A549 (cell line): ENCODE measurements around the gene RASL10B. TPM values are rescaled to one million over a fixed set of nuclear protein-coding genes. Genes with fewer than 3 reads are reported as not detected.
A peak's percentile ranks its signal among the peaks of the same experiment; 100 is the strongest.

ENCODE experiments used
- ATAC-seq, 2 experiments: fragments of 200-7000 bp in 1 of 2; fragments of >200 bp in 1 of 2; cut with Nextera tagmentation in 1 of 2; cut with Tn5 transposase in 1 of 2; 3 replicates each; pipeline versions ENCODE4 v1.8.0 to v1.9.1; 2018 to 2020; ENCODE audit warnings: mild to moderate bottlenecking in 1 of 2, moderate library complexity in 1 of 2
- CTCF ChIA-PET: fragments of 300-600 bp; sonication (Branson Sonifier 250); formaldehyde crosslinking; extraction: SDS; loops from one replicate; lab custom pipeline; 2021; ENCODE audit warnings: antibody characterized with exemption, inconsistent platforms; lab: Yijun Ruan, JAX
- POLR2A ChIA-PET: fragments of 350-600 bp; formaldehyde crosslinking; extraction: SDS; loops from one replicate; lab custom pipeline; 2021; ENCODE audit warnings: antibody characterized with exemption, inconsistent platforms; lab: Yijun Ruan, JAX
- DNase-seq, 2 experiments: peaks; one replicate each; pipeline versions ENCODE4 v3.0.0 to v3.0.0-alpha.2; 2011 to 2016; ENCODE audit warnings: low read depth in 1 of 2, low spot score in 1 of 2
- FAIRE-seq: peaks from 2 replicates; lab custom pipeline; 2011; peaks lifted over from hg19 to GRCh38; lab: Jason Lieb, UNC
- H3K27ac ChIP-seq, 2 experiments: fragments of >200 bp; sonication (Bioruptor Twin); formaldehyde crosslinking; 3 replicates each; pipeline ENCODE4 v1.5.1; 2016 to 2017
- H3K4me1 ChIP-seq: fragments of >200 bp; sonication (Bioruptor Twin); formaldehyde crosslinking; 3 replicates; pipeline ENCODE4 v1.6.1; 2016
- H3K4me2 ChIP-seq: fragments of >200 bp; sonication (Bioruptor Twin); formaldehyde crosslinking; 3 replicates; pipeline ENCODE4 v1.6.1; 2016
- H3K4me3 ChIP-seq: fragments of >200 bp; sonication (Bioruptor Twin); formaldehyde crosslinking; 3 replicates; pipeline ENCODE4 v1.5.1; 2016
- H3K9me3 ChIP-seq: fragments of >200 bp; sonication (Bioruptor Twin); formaldehyde crosslinking; 3 replicates; pipeline ENCODE4 v1.6.1; 2016
- CBX2 ChIP-seq: fragments of 200-600 bp; sonication (generic); IDR thresholded peaks from 2 replicates; pipeline ENCODE4 v1.6.1; 2016; ENCODE audit warnings: low read depth, mild to moderate bottlenecking, borderline replicate concordance
- CEBPB ChIP-seq, 2 experiments: fragments of >200 bp in 1 of 2; sonication (Bioruptor Twin) in 1 of 2; formaldehyde crosslinking in 1 of 2; IDR thresholded peaks; 2 replicates each; pipeline ENCODE4 v1.6.1; 2012 to 2016
- CHD2 ChIP-seq: fragments of 150-350 bp; IDR thresholded peaks from 2 replicates; pipeline ENCODE4 v1.6.1; 2014; ENCODE audit warnings: low read length; ENCODE audit not compliant: partially characterized antibody
- CHD4 ChIP-seq: fragments of 200-600 bp; sonication (generic); IDR thresholded peaks from 2 replicates; pipeline ENCODE4 v1.6.1; 2016; ENCODE audit warnings: antibody characterized with exemption, mild to moderate bottlenecking, borderline replicate concordance
- EHF ChIP-seq: fragments of 250-450 bp; sonication (Bioruptor Pico); IDR thresholded peaks from 2 replicates; pipeline ENCODE4 v1.5.0; 2020; ENCODE audit warnings: mild to moderate bottlenecking
- EHMT2 ChIP-seq: fragments of 200-600 bp; sonication (generic); IDR thresholded peaks from 2 replicates; pipeline ENCODE4 v1.6.1; 2016; ENCODE audit warnings: antibody characterized with exemption, low read depth, mild to moderate bottlenecking, moderate library complexity
- FOSL2 ChIP-seq, 2 experiments: fragments of 450-650 bp in 1 of 2; fragments of >200 bp in 1 of 2; sonication (Bioruptor Twin) in 1 of 2; formaldehyde crosslinking; IDR thresholded peaks; 2 replicates each; pipeline versions ENCODE4 v1.5.0 to v1.6.1; 2016 to 2020; ENCODE audit warnings: mild to moderate bottlenecking in 1 of 2, moderate library complexity in 1 of 2
- HES2 ChIP-seq: fragments of >200 bp; sonication (Bioruptor Twin); formaldehyde crosslinking; IDR thresholded peaks from 2 replicates; pipeline ENCODE4 v1.6.1; 2016
- HOXA7 ChIP-seq: fragments of 250-450 bp; sonication (Bioruptor Pico); IDR thresholded peaks from 2 replicates; pipeline ENCODE4 v1.5.0; 2020; ENCODE audit warnings: mild to moderate bottlenecking, moderate library complexity
- HOXB13 ChIP-seq: fragments of 250-450 bp; sonication (Bioruptor Pico); IDR thresholded peaks from 2 replicates; pipeline ENCODE4 v1.5.0; 2020; ENCODE audit warnings: low read depth, mild to moderate bottlenecking, moderate library complexity
- HOXB5 ChIP-seq: fragments of 250-450 bp; sonication (Bioruptor Pico); IDR thresholded peaks from 2 replicates; pipeline ENCODE4 v1.5.0; 2020; ENCODE audit warnings: mild to moderate bottlenecking, moderate library complexity
- KDM1A ChIP-seq: fragments of 200-600 bp; sonication (generic); IDR thresholded peaks from 2 replicates; pipeline ENCODE4 v1.6.1; 2016; ENCODE audit warnings: low read depth, mild to moderate bottlenecking
- MYC ChIP-seq: IDR thresholded peaks from 2 replicates; pipeline ENCODE4 v1.6.1; 2012; ENCODE audit warnings: mild to moderate bottlenecking, inconsistent platforms, low read length, improper control_type of control experiment, borderline replicate concordance
- NFE2L2 ChIP-seq: fragments of 150-350 bp; conservative IDR thresholded peaks from 2 replicates; pipeline ENCODE4 v1.6.1; 2014; ENCODE audit warnings: low read length
- NPAS2 ChIP-seq: fragments of 250-450 bp; sonication (Bioruptor Pico); IDR thresholded peaks from 2 replicates; pipeline ENCODE4 v1.8.0; 2022; ENCODE audit warnings: mild to moderate bottlenecking, moderate library complexity, borderline replicate concordance
- RNF2 ChIP-seq: fragments of 200-600 bp; sonication (generic); IDR thresholded peaks from 2 replicates; pipeline ENCODE4 v1.6.1; 2016; ENCODE audit warnings: low read depth, mild to moderate bottlenecking, antibody characterized with exemption, moderate library complexity, borderline replicate concordance
- SMC3 ChIP-seq: fragments of >200 bp; sonication (Bioruptor Twin); formaldehyde crosslinking; IDR thresholded peaks from 3 replicates; pipeline ENCODE4 v1.6.1; 2018; ENCODE audit warnings: inconsistent platforms
- TFCP2L1 ChIP-seq: fragments of 250-450 bp; sonication (Bioruptor Pico); IDR thresholded peaks from 2 replicates; pipeline ENCODE4 v1.5.0; 2021; ENCODE audit warnings: mild to moderate bottlenecking
- TP53 ChIP-seq: fragments of 250-450 bp; sonication (Bioruptor Pico); IDR thresholded peaks from 2 replicates; pipeline ENCODE4 v1.5.0; 2021; ENCODE audit warnings: mild to moderate bottlenecking, moderate library complexity
- ZNF302 ChIP-seq: fragments of 250-450 bp; sonication (Bioruptor Pico); IDR thresholded peaks from 2 replicates; pipeline ENCODE4 v1.9.0; 2021; ENCODE audit warnings: inconsistent platforms, mild to moderate bottlenecking, moderate library complexity
- WGBS: methylation state at CpG from one replicate; pipeline ENCODE4 v1.1.6; 2017; ENCODE audit errors: missing lambda C conversion rate; 5-methylcytosine and 5-hydroxymethylcytosine counted together
- polyA plus RNA-seq, 4 experiments: library from polyadenylated mRNA; depleted of rRNA in 3 of 4; stranded (reverse); fragments of >200 nt; fragmentation: RNase III in 1 of 4; extraction: RNeasy Plus Mini Kit Qiagen cat#74134 plus additional on column Dnase treatment in 1 of 4; gene quantifications; 2 replicates in 3 of 4; 3 replicates in 1 of 4; pipeline ENCODE4 v1.2.3, GENCODE V29; 2011 to 2017
- TF ChIP-seq, protein P1 (sequence below): fragments of 250-450 bp; sonication (Bioruptor Pico); IDR thresholded peaks from 2 replicates; pipeline ENCODE4 v1.5.0; 2021; ENCODE audit warnings: mild to moderate bottlenecking, moderate library complexity, borderline replicate concordance
- TF ChIP-seq, protein P2 (sequence below): fragments of >200 bp; sonication (Bioruptor Twin); formaldehyde crosslinking; IDR thresholded peaks from 3 replicates; pipeline ENCODE4 v1.6.1; 2016
- TF ChIP-seq, protein P3 (sequence below): IDR thresholded peaks from 2 replicates; pipeline ENCODE4 v1.6.1; 2012
- TF ChIP-seq, protein P4 (sequence below): fragments of 150-350 bp; IDR thresholded peaks from 2 replicates; pipeline ENCODE4 v1.6.1; 2014; ENCODE audit warnings: low read depth, mild to moderate bottlenecking, low read length

Gene RASL10B
- polyA plus RNA-seq, 2 of the 4 experiments (the other 2 are of a cell fraction) = 0.05 to 0.26 TPM

DNA sequence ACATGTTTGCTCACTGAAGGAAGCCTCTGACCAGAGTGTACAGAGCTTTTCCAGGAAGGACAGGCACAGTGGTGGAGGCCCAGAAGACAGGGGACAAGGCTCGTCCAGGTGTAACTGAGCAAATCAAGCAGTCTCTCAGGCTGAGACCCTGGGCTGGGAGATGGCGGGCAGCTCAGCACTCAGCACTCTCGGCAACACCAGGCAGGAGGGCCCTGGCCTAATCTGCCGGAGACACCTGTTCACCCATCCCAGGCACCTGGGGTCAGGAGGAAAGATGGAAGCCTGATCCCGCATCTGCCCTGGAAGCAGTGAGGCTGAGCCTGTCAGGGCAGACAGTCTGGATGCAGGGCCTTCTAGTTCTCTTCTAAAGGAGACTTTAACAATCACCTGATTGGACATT is 4.8 kb downstream of the RASL10B start (continued):
- TF ChIP-seq, protein P1, sequence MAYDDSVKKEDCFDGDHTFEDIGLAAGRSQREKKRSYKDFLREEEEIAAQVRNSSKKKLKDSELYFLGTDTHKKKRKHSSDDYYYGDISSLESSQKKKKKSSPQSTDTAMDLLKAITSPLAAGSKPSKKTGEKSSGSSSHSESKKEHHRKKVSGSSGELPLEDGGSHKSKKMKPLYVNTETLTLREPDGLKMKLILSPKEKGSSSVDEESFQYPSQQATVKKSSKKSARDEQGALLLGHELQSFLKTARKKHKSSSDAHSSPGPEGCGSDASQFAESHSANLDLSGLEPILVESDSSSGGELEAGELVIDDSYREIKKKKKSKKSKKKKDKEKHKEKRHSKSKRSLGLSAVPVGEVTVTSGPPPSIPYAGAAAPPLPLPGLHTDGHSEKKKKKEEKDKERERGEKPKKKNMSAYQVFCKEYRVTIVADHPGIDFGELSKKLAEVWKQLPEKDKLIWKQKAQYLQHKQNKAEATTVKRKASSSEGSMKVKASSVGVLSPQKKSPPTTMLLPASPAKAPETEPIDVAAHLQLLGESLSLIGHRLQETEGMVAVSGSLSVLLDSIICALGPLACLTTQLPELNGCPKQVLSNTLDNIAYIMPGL (CRISPR knock-in tag) = no peak
- TF ChIP-seq EHF (CRISPR knock-in tag) (no peak), SMC3 (no peak)
- TF ChIP-seq, protein P2, sequence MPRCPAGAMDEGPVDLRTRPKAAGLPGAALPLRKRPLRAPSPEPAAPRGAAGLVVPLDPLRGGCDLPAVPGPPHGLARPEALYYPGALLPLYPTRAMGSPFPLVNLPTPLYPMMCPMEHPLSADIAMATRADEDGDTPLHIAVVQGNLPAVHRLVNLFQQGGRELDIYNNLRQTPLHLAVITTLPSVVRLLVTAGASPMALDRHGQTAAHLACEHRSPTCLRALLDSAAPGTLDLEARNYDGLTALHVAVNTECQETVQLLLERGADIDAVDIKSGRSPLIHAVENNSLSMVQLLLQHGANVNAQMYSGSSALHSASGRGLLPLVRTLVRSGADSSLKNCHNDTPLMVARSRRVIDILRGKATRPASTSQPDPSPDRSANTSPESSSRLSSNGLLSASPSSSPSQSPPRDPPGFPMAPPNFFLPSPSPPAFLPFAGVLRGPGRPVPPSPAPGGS = no peak

- ChIA-PET POLR2A (no interaction called here), CTCF (interaction anchor here (1.4 to 34.8 kb wide), 7 partner anchors 7 to 204 kb away, joined by 3 to 1116 read pairs (median 29); partner anchors contain the start of genes C17orf50, GAS2L2 and RASL10B)
- Histone ChIP-seq H3K4me2 (no peak overlapping the region), H3K9me3 (no peaks in the 10 kb centered on the region), H3K4me1 (peaks cover 6% of the 10 kb centered on the region; the same call in 1 of the 3 replicates), H3K4me3 (no peak overlapping the region), H3K27ac (no peak overlapping the region)
- 68% methylated on average over 5 of the region's 5 CpGs for WGBS
- DNase-seq (no peak), ATAC-seq (no peak), FAIRE-seq (no peak)
- no peak for TF ChIP-seq FOSL2 (IDR thresholded peaks at IDR 0.05)
- TF ChIP-seq FOSL2 (CRISPR knock-in tag; IDR thresholded peaks at IDR 0.05) = no peak
- no peak for TF ChIP-seq HOXB5
- TF ChIP-seq, protein P3, sequence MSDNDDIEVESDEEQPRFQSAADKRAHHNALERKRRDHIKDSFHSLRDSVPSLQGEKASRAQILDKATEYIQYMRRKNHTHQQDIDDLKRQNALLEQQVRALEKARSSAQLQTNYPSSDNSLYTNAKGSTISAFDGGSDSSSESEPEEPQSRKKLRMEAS = no peak
- no peak for TF ChIP-seq TP53
- TF ChIP-seq NPAS2 = no peak
- no peak for TF ChIP-seq CEBPB (IDR thresholded peaks at IDR 0.05)
These were observed 7.2 kb downstream of the RASL10B start for GRCh38 chr17:35738519-35739133.

- H3K27ac ChIP-seq = no peak overlapping the region
- H3K4me2 ChIP-seq = no peak overlapping the region
- 0 out of 6 replicates have a peak, but pooled peaks of 1 of the 2 experiments have one; percentile 3 for ATAC-seq
- no peak for TF ChIP-seq TFCP2L1 (CRISPR knock-in tag)
- no peak for TF ChIP-seq EHMT2
- no peak for TF ChIP-seq CHD4
- no peak for TF ChIP-seq HOXB13 (CRISPR knock-in tag)
- no peak for TF ChIP-seq NFE2L2
- TF ChIP-seq, protein P3 = no peak
- no peak for TF ChIP-seq HES2
- no peak for TF ChIP-seq CHD2
- TF ChIP-seq, protein P4, sequence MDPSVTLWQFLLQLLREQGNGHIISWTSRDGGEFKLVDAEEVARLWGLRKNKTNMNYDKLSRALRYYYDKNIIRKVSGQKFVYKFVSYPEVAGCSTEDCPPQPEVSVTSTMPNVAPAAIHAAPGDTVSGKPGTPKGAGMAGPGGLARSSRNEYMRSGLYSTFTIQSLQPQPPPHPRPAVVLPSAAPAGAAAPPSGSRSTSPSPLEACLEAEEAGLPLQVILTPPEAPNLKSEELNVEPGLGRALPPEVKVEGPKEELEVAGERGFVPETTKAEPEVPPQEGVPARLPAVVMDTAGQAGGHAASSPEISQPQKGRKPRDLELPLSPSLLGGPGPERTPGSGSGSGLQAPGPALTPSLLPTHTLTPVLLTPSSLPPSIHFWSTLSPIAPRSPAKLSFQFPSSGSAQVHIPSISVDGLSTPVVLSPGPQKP = no peak
- TF ChIP-seq ZNF302 = no peak
- TF ChIP-seq CBX2 = no peak
- TF ChIP-seq RNF2 = no peak
- TF ChIP-seq KDM1A = no peak
- TF ChIP-seq EHF (CRISPR knock-in tag) = no peak
- TF ChIP-seq MYC = no peak
- no peak for TF ChIP-seq HOXA7 (CRISPR knock-in tag)
- CTCF ChIA-PET = interaction anchor here (0.9 to 34.8 kb wide), 7 partner anchors 5 to 175 kb away, joined by 4 to 1116 read pairs (median 29); partner anchors contain the start of genes C17orf50, GAS2L2 and RASL10B
- POLR2A ChIA-PET = no interaction called here
- DNase-seq = no peak
- H3K9me3 ChIP-seq = no peaks in the 10 kb centered on the region
- H3K4me1 ChIP-seq = peaks cover 6% of the 10 kb centered on the region; the same call in 1 of the 3 replicates
- H3K4me3 ChIP-seq = no peak overlapping the region
- FAIRE-seq = no peak
- WGBS = 78% methylated on average over 7 of the region's 7 CpGs
These were observed 8.8 kb downstream of the RASL10B start for GRCh38 chr17:35740216-35740615.
